Muscle layer of duodenum (tissue), 2 donors: ENCODE measurements around the gene SLC35B4.

Experiments used
- H3K27ac ChIP-seq: one replicate; pipeline ENCODE4 v1.7.0; 2013; ENCODE audit warnings: mild to moderate bottlenecking, low read length
- H3K27me3 ChIP-seq: one replicate; pipeline ENCODE4 v1.7.0; 2013; ENCODE audit warnings: low read depth, mild to moderate bottlenecking, control low read depth, low read length
- H3K36me3 ChIP-seq, 2 donors: one replicate each; pipeline ENCODE4 v1.7.0; 2013; ENCODE audit warnings: low read length in 2 of 2, control low read depth in 1 of 2, mild to moderate bottlenecking in 1 of 2; ENCODE audit not compliant: insufficient read depth in 2 of 2, control insufficient read depth in 1 of 2
- H3K4me1 ChIP-seq, 2 donors: one replicate each; pipeline ENCODE4 v1.7.0; 2013; ENCODE audit warnings: low read length in 2 of 2, mild to moderate bottlenecking in 2 of 2, control low read depth in 1 of 2, moderate library complexity in 1 of 2; ENCODE audit not compliant: insufficient read depth in 2 of 2, control insufficient read depth in 1 of 2
- H3K4me3 ChIP-seq, 2 donors: one replicate each; pipeline ENCODE4 v1.7.0; 2013; ENCODE audit warnings: low read length in 2 of 2, low read depth in 1 of 2, mild to moderate bottlenecking in 1 of 2
- H3K9me3 ChIP-seq, 2 donors: one replicate each; pipeline ENCODE4 v1.7.0; 2013; ENCODE audit warnings: low read length in 2 of 2, control low read depth in 1 of 2, mild to moderate bottlenecking in 1 of 2; ENCODE audit not compliant: control insufficient read depth in 1 of 2
- donor health status: healthy.

SLC35B4 gene

GRCh38 chr7:134289841-134290240 lies 26.9 kb downstream of the SLC35B4 start:
- peaks cover 0 to 5% of the 10 kb centered on the region in 2 donors for H3K4me1 ChIP-seq
- H3K27ac ChIP-seq = no peak overlapping the region
- H3K36me3 ChIP-seq = peaks cover 9 to 15% of the 10 kb centered on the region in 2 donors
- no peak overlapping the region for H3K4me3 ChIP-seq
- H3K27me3 ChIP-seq = no peaks in the 10 kb centered on the region
- H3K9me3 ChIP-seq = no peaks in the 10 kb centered on the region

- H3K27ac ChIP-seq = no peak overlapping the region
- H3K9me3 ChIP-seq = no peaks in the 10 kb centered on the region
- peaks cover 0 to 5% of the 10 kb centered on the region in 2 donors for H3K4me1 ChIP-seq
- peaks cover 5 to 11% of the 10 kb centered on the region in 2 donors for H3K36me3 ChIP-seq
- no peaks in the 10 kb centered on the region for H3K27me3 ChIP-seq
- H3K4me3 ChIP-seq = no peak overlapping the region
These were observed 27.3 kb downstream of the SLC35B4 start for GRCh38 chr7:134289423-134289822.

- Histone ChIP-seq H3K4me1 (peaks cover 0 to 5% of the 10 kb centered on the region in 2 donors), H3K27me3 (no peaks in the 10 kb centered on the region), H3K27ac (no peak overlapping the region), H3K36me3 (no peaks in the 10 kb centered on the region), H3K9me3 (no peaks in the 10 kb centered on the region), H3K4me3 (no peak overlapping the region)
These were observed 28.6 kb downstream of the SLC35B4 start for GRCh38 chr7:134287916-134288659.

GRCh38 chr7:134284952-134285351 lies 31.8 kb downstream of the SLC35B4 start:
- Histone ChIP-seq H3K4me1 (peaks cover 0 to 5% of the 10 kb centered on the region in 2 donors), H3K27me3 (no peaks in the 10 kb centered on the region)

GRCh38 chr7:134284011-134284410 lies 32.7 kb downstream of the SLC35B4 start:
- peaks cover 0 to 4% of the 10 kb centered on the region in 2 donors for H3K4me1 ChIP-seq
- H3K36me3 ChIP-seq = no peaks in the 10 kb centered on the region
- H3K27ac ChIP-seq = no peak overlapping the region
- H3K27me3 ChIP-seq = no peaks in the 10 kb centered on the region
- H3K4me3 ChIP-seq = no peak overlapping the region
- H3K9me3 ChIP-seq = no peaks in the 10 kb centered on the region

More at GRCh38 chr7:134284952-134285351, 31.8 kb downstream of the SLC35B4 start:
- no peak overlapping the region for H3K27ac ChIP-seq
- no peaks in the 10 kb centered on the region for H3K36me3 ChIP-seq
- H3K9me3 ChIP-seq = no peaks in the 10 kb centered on the region
- H3K4me3 ChIP-seq = no peak overlapping the region

GRCh38 chr7:134280508-134280907 lies 36.2 kb downstream of the SLC35B4 start:
- Histone ChIP-seq H3K36me3 (no peaks in the 10 kb centered on the region), H3K4me3 (no peak overlapping the region), H3K27me3 (no peaks in the 10 kb centered on the region), H3K9me3 (no peaks in the 10 kb centered on the region), H3K4me1 (no peaks in the 10 kb centered on the region), H3K27ac (no peak overlapping the region)

GRCh38 chr7:134279898-134280297 lies 36.8 kb downstream of the SLC35B4 start:
- Histone ChIP-seq H3K27ac (no peak overlapping the region), H3K9me3 (no peaks in the 10 kb centered on the region), H3K4me1 (no peaks in the 10 kb centered on the region), H3K36me3 (no peaks in the 10 kb centered on the region), H3K4me3 (no peak overlapping the region), H3K27me3 (no peaks in the 10 kb centered on the region)

- H3K27me3 ChIP-seq = no peaks in the 10 kb centered on the region
- no peaks in the 10 kb centered on the region for H3K4me1 ChIP-seq
- no peak overlapping the region for H3K27ac ChIP-seq
- H3K4me3 ChIP-seq = no peak overlapping the region
- no peaks in the 10 kb centered on the region for H3K36me3 ChIP-seq
- no peaks in the 10 kb centered on the region for H3K9me3 ChIP-seq
These were observed 37.4 kb downstream of the SLC35B4 start for GRCh38 chr7:134279336-134279735.

- no peaks in the 10 kb centered on the region for H3K4me1 ChIP-seq
- H3K27ac ChIP-seq = no peak overlapping the region
- no peaks in the 10 kb centered on the region for H3K36me3 ChIP-seq
- H3K4me3 ChIP-seq = no peak overlapping the region
- no peaks in the 10 kb centered on the region for H3K9me3 ChIP-seq
- H3K27me3 ChIP-seq = no peaks in the 10 kb centered on the region
These were observed 38.1 kb downstream of the SLC35B4 start for GRCh38 chr7:134278502-134279153.

GRCh38 chr7:134276951-134277350 lies 39.8 kb downstream of the SLC35B4 start:
- Histone ChIP-seq H3K4me1 (no peaks in the 10 kb centered on the region), H3K27me3 (no peaks in the 10 kb centered on the region), H3K27ac (no peak overlapping the region), H3K4me3 (no peak overlapping the region), H3K36me3 (no peaks in the 10 kb centered on the region), H3K9me3 (no peaks in the 10 kb centered on the region)

- no peaks in the 10 kb centered on the region for H3K36me3 ChIP-seq
- H3K4me1 ChIP-seq = no peaks in the 10 kb centered on the region
- H3K9me3 ChIP-seq = peaks cover 0 to 3% of the 10 kb centered on the region in 2 donors
- no peak overlapping the region for H3K27ac ChIP-seq
- no peaks in the 10 kb centered on the region for H3K27me3 ChIP-seq
- no peak overlapping the region for H3K4me3 ChIP-seq
These were observed 54.4 kb downstream of the SLC35B4 start for GRCh38 chr7:134262322-134262721.
